Lung (tissue), 12 donors: ENCODE results near the gene MYO5A. TPM values are rescaled to one million over a fixed set of nuclear protein-coding genes. Genes with fewer than 3 reads are reported as not detected.

Experiments
- ATAC-seq: fragments of 200-7000 bp; cut with Tn5 transposase; one replicate; pipeline ENCODE4 v1.9.1; 2020; ENCODE audit warnings: moderate number of reproducible peaks; ENCODE audit not compliant: insufficient read depth, low FRiP score
- DNase-seq, 3 donors: peaks; one replicate each; pipeline ENCODE4 v3.0.0-alpha.2; 2013 to 2017
- H3K27ac ChIP-seq, 2 donors: one replicate each; pipeline ENCODE4 v1.5.1; 2013; ENCODE audit warnings: mild to moderate bottlenecking in 2 of 2, moderate library complexity in 2 of 2, control low read depth in 1 of 2, inconsistent platforms in 1 of 2, low read depth in 1 of 2, low read length in 1 of 2
- H3K27me3 ChIP-seq, 3 donors: one replicate each; pipeline ENCODE4 v1.5.1; 2013; ENCODE audit warnings: low read length in 2 of 3; ENCODE audit not compliant: control insufficient read depth in 3 of 3, insufficient read depth in 3 of 3
- H3K36me3 ChIP-seq, 4 donors: one replicate each; pipeline ENCODE4 v1.5.1; 2013; ENCODE audit warnings: low read length in 4 of 4, mild to moderate bottlenecking in 1 of 4, moderate library complexity in 1 of 4; ENCODE audit not compliant: control insufficient read depth in 4 of 4, insufficient read depth in 4 of 4
- H3K4me1 ChIP-seq, 5 donors: one replicate each; pipeline ENCODE4 v1.5.1; 2013; ENCODE audit warnings: low read length in 5 of 5, mild to moderate bottlenecking in 2 of 5, moderate library complexity in 1 of 5; ENCODE audit not compliant: control insufficient read depth in 5 of 5, insufficient read depth in 5 of 5
- H3K4me3 ChIP-seq: one replicate; pipeline ENCODE4 v1.5.1; 2013; ENCODE audit warnings: mild to moderate bottlenecking, control low read depth, moderate library complexity
- H3K9ac ChIP-seq, 2 donors: one replicate each; pipeline ENCODE4 v1.5.1; 2013; ENCODE audit warnings: low read length in 2 of 2, control low read depth in 1 of 2; ENCODE audit not compliant: insufficient read depth in 1 of 2
- H3K9me3 ChIP-seq, 4 donors: one replicate each; pipeline ENCODE4 v1.5.1; 2013; ENCODE audit warnings: low read length in 3 of 4, mild to moderate bottlenecking in 1 of 4, moderate library complexity in 1 of 4; ENCODE audit not compliant: control insufficient read depth in 4 of 4, insufficient read depth in 3 of 4
- WGBS, 2 donors: extraction: QIAGEN DNeasy Blood & Tissue Kit; methylation state at CpG; one replicate each; pipeline ENCODE4 v1.1.7; 2013; 5-methylcytosine and 5-hydroxymethylcytosine counted together
- polyA plus RNA-seq, 2 donors: library from polyadenylated mRNA; stranded (reverse); fragments of 200-250 nt; gene quantifications; one replicate each; pipeline ENCODE4 v1.2.1, GENCODE V29; 2013
- total RNA-seq, 2 donors: library from RNA; depleted of rRNA in 1 of 2; stranded (reverse); fragments of >200 nt in 1 of 2; gene quantifications; one replicate each; pipeline ENCODE4 v1.2.1, GENCODE V29; 2014 to 2021
- TF ChIP-seq, protein P1 (sequence below): IDR thresholded peaks from 2 replicates; pipeline ENCODE4 v1.5.1; 2012; ENCODE audit warnings: mild to moderate bottlenecking; ENCODE audit errors: control extremely low read depth, extremely low read depth
- donor health status: control.
- donor health status: control.
- donor health status: Bipolar disorder and iron deficiency.
- donor health status: healthy.
- donor health status: DM: yes; HTN: yes; CAD: no.

MYO5A gene
- total and polyA plus RNA-seq, 4 donors = 4.5 to 30.5 (median 13.3) TPM

DNA sequence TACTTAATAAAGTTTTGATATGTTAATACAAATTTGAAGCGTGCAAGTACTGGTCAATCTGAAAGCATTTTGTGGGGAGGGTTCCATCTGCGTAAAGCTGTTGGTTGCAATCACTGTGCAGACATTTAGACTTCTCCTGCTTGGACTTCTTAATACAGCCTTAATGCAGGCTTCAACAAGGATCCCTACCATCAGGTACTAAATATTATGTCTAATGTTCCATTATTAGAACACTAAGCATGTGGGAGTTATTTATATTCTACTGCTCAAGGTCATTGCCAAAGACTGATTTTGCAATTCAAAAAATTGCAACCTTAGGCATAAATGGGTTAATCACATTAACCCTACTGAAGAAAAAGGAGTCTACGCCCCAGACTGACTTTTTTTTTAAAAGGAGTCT is 159.2 kb downstream of the MYO5A start:
- DNase-seq = no peak
- Histone ChIP-seq H3K9ac (no peak overlapping the region), H3K9me3 (peaks cover 0 to 2% (median 0%) of the 10 kb centered on the region in 4 donors), H3K27ac (no peak overlapping the region), H3K27me3 (no peaks in the 10 kb centered on the region), H3K4me1 (peaks cover 0 to 4% (median 0%) of the 10 kb centered on the region in 5 donors), H3K36me3 (peaks cover 3 to 16% (median 10%) of the 10 kb centered on the region in 4 donors), H3K4me3 (no peak overlapping the region)
- 93% methylated on average over 3 of the region's 3 CpGs for WGBS, 2 donors
- TF ChIP-seq, protein P1, sequence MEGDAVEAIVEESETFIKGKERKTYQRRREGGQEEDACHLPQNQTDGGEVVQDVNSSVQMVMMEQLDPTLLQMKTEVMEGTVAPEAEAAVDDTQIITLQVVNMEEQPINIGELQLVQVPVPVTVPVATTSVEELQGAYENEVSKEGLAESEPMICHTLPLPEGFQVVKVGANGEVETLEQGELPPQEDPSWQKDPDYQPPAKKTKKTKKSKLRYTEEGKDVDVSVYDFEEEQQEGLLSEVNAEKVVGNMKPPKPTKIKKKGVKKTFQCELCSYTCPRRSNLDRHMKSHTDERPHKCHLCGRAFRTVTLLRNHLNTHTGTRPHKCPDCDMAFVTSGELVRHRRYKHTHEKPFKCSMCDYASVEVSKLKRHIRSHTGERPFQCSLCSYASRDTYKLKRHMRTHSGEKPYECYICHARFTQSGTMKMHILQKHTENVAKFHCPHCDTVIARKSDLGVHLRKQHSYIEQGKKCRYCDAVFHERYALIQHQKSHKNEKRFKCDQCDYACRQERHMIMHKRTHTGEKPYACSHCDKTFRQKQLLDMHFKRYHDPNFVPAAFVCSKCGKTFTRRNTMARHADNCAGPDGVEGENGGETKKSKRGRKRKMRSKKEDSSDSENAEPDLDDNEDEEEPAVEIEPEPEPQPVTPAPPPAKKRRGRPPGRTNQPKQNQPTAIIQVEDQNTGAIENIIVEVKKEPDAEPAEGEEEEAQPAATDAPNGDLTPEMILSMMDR = no peak
- ATAC-seq = no peak

DNA sequence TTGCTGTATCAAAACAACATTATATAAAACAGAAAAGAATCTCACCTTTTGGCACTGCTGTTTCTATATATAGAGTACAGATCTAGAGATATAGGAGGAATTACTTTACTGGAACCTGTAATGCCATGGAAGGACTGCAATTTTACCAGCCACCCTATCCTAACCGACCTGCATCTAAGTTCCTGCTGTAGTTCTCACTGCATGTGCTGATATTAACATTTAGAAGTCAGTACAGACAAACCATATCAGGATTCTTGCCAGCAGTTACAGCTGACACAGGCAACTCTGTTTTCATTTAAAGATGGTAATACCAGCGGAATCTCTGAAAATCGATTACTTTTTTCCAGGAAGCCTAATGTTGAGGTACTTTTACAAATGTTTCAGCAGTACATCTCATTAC is 159.7 kb downstream of the MYO5A start:
- H3K4me1 ChIP-seq = peaks cover 0 to 4% (median 0%) of the 10 kb centered on the region in 5 donors
- no peak overlapping the region for H3K9ac ChIP-seq
- no peak overlapping the region for H3K27ac ChIP-seq
- H3K27me3 ChIP-seq = no peaks in the 10 kb centered on the region
- no peak overlapping the region for H3K4me3 ChIP-seq
- ATAC-seq (no peak), DNase-seq (no peak)
- H3K36me3 ChIP-seq = peaks cover 3 to 16% (median 9%) of the 10 kb centered on the region in 4 donors
- peaks cover 0 to 2% (median 0%) of the 10 kb centered on the region in 4 donors for H3K9me3 ChIP-seq
- TF ChIP-seq, protein P1 = no peak
- 90 to 98% methylated on average over 3 of the region's 3 CpGs for WGBS, 2 donors

DNA sequence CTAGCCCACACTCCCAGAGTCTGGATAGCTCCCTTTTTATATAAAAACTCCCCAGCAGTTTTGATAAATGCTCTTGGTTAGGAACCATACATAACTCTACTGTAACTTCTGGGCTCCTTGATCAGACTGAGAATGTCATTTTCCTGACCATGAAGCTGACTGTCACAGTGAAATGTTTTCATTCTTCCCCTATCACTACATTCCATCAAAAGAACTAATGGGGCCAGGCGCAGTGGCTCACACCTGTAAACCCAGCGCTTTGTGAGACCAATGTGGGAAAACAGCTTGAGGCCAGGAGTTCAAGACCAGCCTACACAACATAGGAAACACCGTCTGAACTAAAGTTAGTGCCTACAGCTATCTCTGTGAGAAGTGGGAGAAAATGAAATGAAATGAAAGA is 160.3 kb downstream of the MYO5A start:
- peaks cover 3 to 13% (median 8%) of the 10 kb centered on the region in 4 donors for H3K36me3 ChIP-seq
- 84 to 89% methylated on average over 3 of the region's 3 CpGs for WGBS, 2 donors
- ATAC-seq (no peak), DNase-seq (no peak)
- no peak overlapping the region for H3K27ac ChIP-seq
- peaks cover 0 to 2% (median 0%) of the 10 kb centered on the region in 4 donors for H3K9me3 ChIP-seq
- no peak overlapping the region for H3K9ac ChIP-seq
- TF ChIP-seq, protein P1 = no peak
- no peak overlapping the region for H3K4me3 ChIP-seq
- H3K27me3 ChIP-seq = no peaks in the 10 kb centered on the region
- H3K4me1 ChIP-seq = peaks cover 0 to 4% (median 0%) of the 10 kb centered on the region in 5 donors

- no peak overlapping the region for H3K27ac ChIP-seq
- DNase-seq = no peak
- no peaks in the 10 kb centered on the region for H3K9me3 ChIP-seq
- H3K27me3 ChIP-seq = no peaks in the 10 kb centered on the region
- H3K4me3 ChIP-seq = no peak overlapping the region
- no peaks in the 10 kb centered on the region for H3K4me1 ChIP-seq
- 68 to 80% methylated on average over 3 of the region's 3 CpGs for WGBS, 2 donors
- no peak for ATAC-seq
- H3K9ac ChIP-seq = no peak overlapping the region
- peaks cover 0 to 14% (median 2%) of the 10 kb centered on the region in 4 donors for H3K36me3 ChIP-seq
- TF ChIP-seq, protein P1 = no peak
Measured at GRCh38 chr15:52362497-52362896, 166.2 kb downstream of the MYO5A start.
